AG10803 (cell line): ENCODE measurements around the gene DCAF4.
"Not testable (repeated sequence)": the region's sequence is repeated elsewhere in the genome, so short reads cannot be mapped to it uniquely, and the experiment has no call there.

Experiments
- DNase-seq: peaks from one replicate; pipeline ENCODE4 v3.0.0; 2010; ENCODE audit warnings: low read depth
- H3K4me3 ChIP-seq: 2 replicates; pipeline ENCODE4 v1.5.1; 2011; ENCODE audit warnings: mild to moderate bottlenecking, low read length, control low read depth
- CTCF ChIP-seq: conservative IDR thresholded peaks from 2 replicates; pipeline ENCODE4 v1.5.1; 2011; ENCODE audit warnings: mild to moderate bottlenecking, low read length, control low read depth, inconsistent platforms

DCAF4 gene

GRCh38 chr14:72945356-72946027, 19.2 kb downstream of the DCAF4 start:
- H3K4me3 ChIP-seq, result no peak overlapping the region
- no peak for DNase-seq
- no peak for TF ChIP-seq CTCF

GRCh38 chr14:72946491-72946890, 20.2 kb downstream of the DCAF4 start:
- DNase-seq, result no peak
- H3K4me3 ChIP-seq, result no peak overlapping the region
- TF ChIP-seq CTCF, result no peak

- no peak for TF ChIP-seq CTCF
- no peak for DNase-seq
- no peak overlapping the region for H3K4me3 ChIP-seq
Measured at GRCh38 chr14:72947366-72948160, 21.3 kb downstream of the DCAF4 start.

- DNase-seq, result peak; percentile 69
- peak; percentile 94 for TF ChIP-seq CTCF
Measured at GRCh38 chr14:72948481-72949138, 22.3 kb downstream of the DCAF4 start.

GRCh38 chr14:72952171-72952570, 25.9 kb downstream of the DCAF4 start:
- TF ChIP-seq CTCF, result no peak
- no peak for DNase-seq
- H3K4me3 ChIP-seq, result no peak overlapping the region

More at GRCh38 chr14:72948481-72949138, 22.3 kb downstream of the DCAF4 start:
- no peak overlapping the region for H3K4me3 ChIP-seq

GRCh38 chr14:72956741-72957140, 30.5 kb downstream of the DCAF4 start:
- DNase-seq, H3K4me3 ChIP-seq: not testable (repeated sequence)

GRCh38 chr14:72957213-72957612, 30.9 kb downstream of the DCAF4 start:
- no peak overlapping the region for H3K4me3 ChIP-seq
- no peak for DNase-seq
- TF ChIP-seq CTCF, result no peak
